Smooth muscle cell of the brain vasculature (primary cell): ENCODE measurements around the gene CRB2.

Experiments used
- DNase-seq: peaks from one replicate; pipeline ENCODE4 v3.0.0-alpha.2; 2012; ENCODE audit warnings: low read depth, low spot score

CRB2 gene

DNA sequence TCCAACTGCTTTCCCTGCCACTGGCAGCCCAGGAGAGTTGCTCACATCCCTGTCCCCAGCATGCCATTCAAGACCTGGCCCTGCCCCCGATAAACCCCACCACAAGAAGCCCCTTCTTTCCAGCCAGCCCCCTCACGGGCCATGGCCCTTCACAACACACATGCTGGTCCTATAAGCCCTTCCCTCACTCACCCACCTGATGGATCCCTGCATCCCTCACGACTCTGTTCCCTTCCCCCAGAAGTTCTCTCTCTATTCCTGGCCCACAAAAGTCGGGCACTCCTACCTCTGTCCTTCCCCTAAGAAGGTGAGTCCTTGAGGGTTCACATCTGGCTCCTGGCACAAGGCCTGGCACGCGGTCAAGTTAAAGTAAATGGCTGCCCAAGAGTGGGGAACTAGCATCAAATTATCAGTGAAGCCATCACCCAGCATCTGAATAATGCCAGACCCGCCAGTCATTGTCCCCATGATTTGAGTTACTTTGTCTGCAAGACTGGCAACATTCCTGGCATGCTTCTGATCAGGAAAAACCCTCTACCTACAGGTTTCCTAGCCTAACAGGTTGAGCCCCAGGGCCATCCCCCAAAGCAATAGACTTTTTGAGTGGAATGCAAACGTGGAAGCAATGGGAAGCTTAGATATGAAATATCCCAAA lies 65.9 kb downstream of the CRB2 start:
- DNase-seq = no peak

GRCh38 chr9:123422635-123423310 lies 66.8 kb downstream of the CRB2 start:
- no peak for DNase-seq

GRCh38 chr9:123423311-123423640 lies 67.3 kb downstream of the CRB2 start:
- no peak for DNase-seq

GRCh38 chr9:123424131-123424530 lies 68.1 kb downstream of the CRB2 start:
- no peak for DNase-seq

DNA sequence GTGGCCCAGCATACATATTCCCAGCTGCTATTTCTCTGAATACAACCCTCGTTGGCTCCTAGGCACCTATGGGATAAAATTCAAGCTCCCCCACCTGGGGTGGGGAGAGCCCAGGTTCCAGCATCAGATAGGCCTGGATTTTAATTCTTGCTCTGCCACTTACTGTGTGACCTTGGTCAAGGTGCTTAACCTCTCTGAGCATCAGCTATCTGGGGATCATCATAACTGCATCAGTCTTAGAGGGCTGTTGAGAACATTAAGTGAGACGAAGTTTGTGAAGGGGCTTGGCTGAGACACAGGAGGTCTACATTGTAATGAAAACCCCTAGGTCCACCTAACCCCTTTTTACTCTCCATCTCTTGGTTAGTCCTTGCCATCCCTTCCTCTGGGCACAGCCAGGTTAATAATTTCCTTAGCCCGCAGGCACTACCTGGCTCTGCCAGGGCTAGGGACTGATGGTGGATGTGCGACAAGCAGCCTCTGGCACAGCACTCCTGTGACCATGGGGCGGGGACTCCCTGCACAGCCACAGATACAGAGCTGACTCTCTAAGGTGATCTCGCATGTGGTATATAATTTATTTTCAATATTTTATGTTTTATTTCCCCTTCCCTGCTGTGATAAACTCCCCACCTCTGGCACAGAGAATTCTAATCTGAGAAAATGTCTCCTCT lies 68.7 kb downstream of the CRB2 start:
- no peak for DNase-seq

GRCh38 chr9:123425261-123425821 lies 69.3 kb downstream of the CRB2 start:
- DNase-seq = no peak

DNA sequence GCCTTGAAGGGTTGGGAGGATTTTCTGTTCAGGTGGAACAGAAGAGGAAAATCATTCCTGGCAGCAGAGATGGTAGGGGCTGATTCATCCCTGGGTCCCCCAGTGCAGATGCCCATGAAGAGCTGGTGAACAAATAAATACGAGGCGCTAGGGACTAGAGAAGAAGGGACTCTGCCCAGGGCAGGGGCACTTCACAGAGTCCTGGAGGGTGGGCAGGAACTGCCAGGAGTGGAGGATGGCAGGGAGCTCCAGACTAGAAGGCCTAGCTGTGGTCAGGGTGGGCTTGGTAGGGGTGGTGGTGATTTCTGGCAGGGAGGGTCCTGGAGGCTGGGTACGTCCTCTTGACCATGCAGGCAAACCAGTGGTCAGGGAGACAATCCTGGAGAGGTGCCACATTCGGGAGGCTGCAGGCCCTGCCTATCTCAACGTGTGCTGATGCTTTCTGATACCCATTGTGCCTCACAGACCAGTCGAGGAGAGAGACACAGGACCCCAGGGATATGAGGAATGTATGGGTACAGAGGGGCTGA lies 69.9 kb downstream of the CRB2 start:
- DNase-seq = no peak

- no peak for DNase-seq
Measured at GRCh38 chr9:123426406-123426805, 70.4 kb downstream of the CRB2 start.
